NCI-H1417 treated with DMSO at 0.1 percent for 48 hours (cell line): Measurements from ENCODE around the gene LCN1.

ENCODE experiments used
- DNase-seq: peaks from one replicate; lab custom pipeline; 2025; lab: John Stamatoyannopoulos, UW

The LCN1 gene

GRCh38 chr9:135567311-135567710 lies 46.1 kb downstream of the LCN1 start:
- no peak for DNase-seq

GRCh38 chr9:135568026-135568425 lies 46.8 kb downstream of the LCN1 start:
- DNase-seq, result no peak

- DNase-seq, result no peak
Observed at GRCh38 chr9:135570456-135570855, 49.2 kb downstream of the LCN1 start.

- DNase-seq, result no peak
Observed at GRCh38 chr9:135572233-135572632, 51.0 kb downstream of the LCN1 start.

GRCh38 chr9:135573124-135573523 lies 51.9 kb downstream of the LCN1 start:
- no peak for DNase-seq

- no peak for DNase-seq
Observed at GRCh38 chr9:135574331-135574730, 53.1 kb downstream of the LCN1 start.

GRCh38 chr9:135574943-135575342 lies 53.7 kb downstream of the LCN1 start:
- DNase-seq, result no peak
